SK-N-SH (cell line): ENCODE data around the gene SNX2. TPM values are rescaled to one million over a fixed set of nuclear protein-coding genes. Genes with fewer than 3 reads are reported as not detected.

Experiments
- CTCF ChIA-PET: fragments of 300-600, 350-600 bp; formaldehyde crosslinking; extraction: SDS; loops from one replicate; lab custom pipeline; 2021; lab: Yijun Ruan, JAX
- POLR2A ChIA-PET: fragments of 350-600 bp; sonication (Branson Sonifier 250); formaldehyde crosslinking; extraction: SDS; loops from one replicate; lab custom pipeline; 2020; ENCODE audit warnings: antibody characterized with exemption, inconsistent platforms; lab: Yijun Ruan, JAX
- DNase-seq: peaks from one replicate; pipeline ENCODE4 v3.0.0; 2012
- H2AFZ ChIP-seq: fragments of 200-600 bp; sonication (generic); 2 replicates; pipeline ENCODE4 v1.8.1; 2016; ENCODE audit warnings: antibody characterized with exemption, mild to moderate bottlenecking, low read depth
- H3F3A ChIP-seq: fragments of 200-600 bp; sonication (generic); replicated peaks from 2 replicates; pipeline ENCODE3; 2016; ENCODE audit warnings: antibody characterized with exemption, mild to moderate bottlenecking; ENCODE audit not compliant: insufficient read depth
- H3K27ac ChIP-seq, 2 experiments: fragments of 200-500 bp in 1 of 2; fragments of 200-600 bp in 1 of 2; sonication (Bioruptor generic) in 1 of 2; sonication (generic), shearing (Covaris generic) in 1 of 2; 2 replicates each; pipeline versions ENCODE4 v1.5.1 to v1.6.1; 2014 to 2016; ENCODE audit warnings: low read depth in 2 of 2, inconsistent platforms in 1 of 2, low read length in 1 of 2, mild to moderate bottlenecking in 1 of 2, mixed read lengths in 1 of 2
- H3K27me3 ChIP-seq: fragments of 200-600 bp; sonication (generic), shearing (Covaris generic); 2 replicates; pipeline ENCODE4 v1.6.1; 2016; ENCODE audit warnings: mixed run types; ENCODE audit not compliant: insufficient read depth
- H3K36me3 ChIP-seq, 2 experiments: fragments of 200-500 bp in 1 of 2; fragments of 200-600 bp in 1 of 2; sonication (Bioruptor generic) in 1 of 2; sonication (generic) in 1 of 2; replicated peaks in 1 of 2; 2 replicates each; pipeline versions ENCODE3 to v1.5.1; 2014 to 2016; ENCODE audit warnings: low read length in 1 of 2, mild to moderate bottlenecking in 1 of 2; ENCODE audit not compliant: insufficient read depth in 2 of 2, control insufficient read depth in 1 of 2
- H3K4me1 ChIP-seq, 2 experiments: fragments of 200-500 bp in 1 of 2; fragments of 200-600 bp in 1 of 2; sonication (Bioruptor generic) in 1 of 2; sonication (generic), shearing (Covaris generic) in 1 of 2; 2 replicates each; pipeline versions ENCODE4 v1.5.1 to v1.6.1; 2014 to 2016; ENCODE audit warnings: low read depth in 1 of 2, low read length in 1 of 2, mixed run types in 1 of 2; ENCODE audit not compliant: insufficient read depth in 2 of 2, control insufficient read depth in 1 of 2
- H3K4me2 ChIP-seq: fragments of 200-600 bp; sonication (generic), shearing (Covaris generic); 2 replicates; pipeline ENCODE4 v1.6.1; 2017; ENCODE audit warnings: mixed run types
- H3K4me3 ChIP-seq, 2 experiments: fragments of 200-500 bp in 1 of 2; fragments of 200-600 bp in 1 of 2; sonication (Bioruptor generic) in 1 of 2; sonication (generic), shearing (Covaris generic) in 1 of 2; 2 replicates each; pipeline versions ENCODE4 v1.5.1 to v1.8.1; 2014 to 2016; ENCODE audit warnings: low read depth in 2 of 2, inconsistent platforms in 1 of 2, low read length in 1 of 2, mild to moderate bottlenecking in 1 of 2, mixed read lengths in 1 of 2, moderate library complexity in 1 of 2
- H3K79me2 ChIP-seq: fragments of 200-600 bp; sonication (generic); 2 replicates; pipeline ENCODE4 v1.8.1; 2017; ENCODE audit warnings: mild to moderate bottlenecking; ENCODE audit not compliant: insufficient read depth
- H3K9ac ChIP-seq: fragments of 200-600 bp; sonication (generic); 2 replicates; pipeline ENCODE4 v1.6.1; 2017; ENCODE audit warnings: mixed run types
- H3K9me2 ChIP-seq: fragments of 200-600 bp; sonication (generic); 2 replicates; pipeline ENCODE4 v1.6.1; 2017; ENCODE audit warnings: mixed run types
- H3K9me3 ChIP-seq: fragments of 200-600 bp; sonication (generic); 2 replicates; pipeline ENCODE4 v1.6.1; 2017; ENCODE audit warnings: mixed run types, mild to moderate bottlenecking, moderate library complexity
- H4K20me1 ChIP-seq: fragments of 200-600 bp; sonication (generic); 2 replicates; pipeline ENCODE4 v1.6.1; 2017; ENCODE audit warnings: mild to moderate bottlenecking, mixed run types; ENCODE audit not compliant: insufficient read depth
- ELF1 ChIP-seq: IDR thresholded peaks from 2 replicates; pipeline ENCODE4 v1.4.0; 2012
- EP300 ChIP-seq, 2 experiments: IDR thresholded peaks; 2 replicates each; pipeline versions ENCODE4 v1.4.0 to v1.6.1; 2012; ENCODE audit warnings: borderline replicate concordance in 1 of 2, low read depth in 1 of 2, low read length in 1 of 2
- FOXJ3 ChIP-seq: sonication (generic); formaldehyde crosslinking; IDR thresholded peaks from 2 replicates; pipeline ENCODE4 v1.5.1; 2020; ENCODE audit warnings: mild to moderate bottlenecking, missing genetic modification reagents
- FOXM1 ChIP-seq: IDR thresholded peaks from 2 replicates; pipeline ENCODE4 v1.4.0; 2012; ENCODE audit warnings: low read depth, mild to moderate bottlenecking
- GABPA ChIP-seq: IDR thresholded peaks from 2 replicates; pipeline ENCODE4 v1.4.0; 2012; ENCODE audit warnings: low read depth, mild to moderate bottlenecking
- MEF2A ChIP-seq: IDR thresholded peaks from 2 replicates; pipeline ENCODE4 v1.4.0; 2012; ENCODE audit warnings: low read depth, borderline replicate concordance
- MXI1 ChIP-seq: IDR thresholded peaks from 2 replicates; pipeline ENCODE4 v1.6.1; 2012; ENCODE audit warnings: mild to moderate bottlenecking, low read depth, low read length, improper control_type of control experiment
- NFIC ChIP-seq: IDR thresholded peaks from 2 replicates; pipeline ENCODE4 v1.4.0; 2012; ENCODE audit warnings: borderline replicate concordance
- RXRA ChIP-seq: IDR thresholded peaks from 2 replicates; pipeline ENCODE4 v1.4.0; 2012; ENCODE audit warnings: low read depth, mild to moderate bottlenecking, borderline replicate concordance
- SIN3A ChIP-seq: IDR thresholded peaks from 2 replicates; pipeline ENCODE4 v1.6.1; 2012; ENCODE audit warnings: low read depth, mild to moderate bottlenecking, low read length, moderate library complexity, borderline replicate concordance
- TAF1 ChIP-seq: IDR thresholded peaks from 2 replicates; pipeline ENCODE4 v1.6.1; 2012; ENCODE audit warnings: low read depth, mild to moderate bottlenecking, low read length, moderate library complexity, borderline replicate concordance
- WGBS: methylation state at CpG from one replicate; pipeline ENCODE4 v1.1.6; 2017; ENCODE audit warnings: low lambda C conversion rate; 5-methylcytosine and 5-hydroxymethylcytosine counted together
- polyA plus RNA-seq, 3 experiments: library from polyadenylated mRNA; depleted of rRNA; stranded (reverse); fragments of >200 nt; gene quantifications; 2 replicates each; pipeline ENCODE4 v1.2.3, GENCODE V29; 2012
- TF ChIP-seq, protein P1 (sequence below): IDR thresholded peaks from 2 replicates; pipeline ENCODE4 v1.4.0; 2012; ENCODE audit warnings: low read depth
- TF ChIP-seq, protein P2 (sequence below): fragments of 150-350 bp; IDR thresholded peaks from 2 replicates; pipeline ENCODE4 v1.6.1; 2017; ENCODE audit warnings: antibody characterized with exemption, low read length, low read depth, borderline replicate concordance
- TF ChIP-seq, protein P3 (sequence below): IDR thresholded peaks from 2 replicates; pipeline ENCODE4; 2012
- TF ChIP-seq, protein P4 (sequence below): IDR thresholded peaks from 2 replicates; pipeline ENCODE4 v1.6.1; 2012; ENCODE audit warnings: mild to moderate bottlenecking, low read depth, low read length, moderate library complexity

Gene SNX2
- polyA plus RNA-seq, 1 of the 3 experiments (the other 2 are of a cell fraction) = 17.4 TPM

DNA sequence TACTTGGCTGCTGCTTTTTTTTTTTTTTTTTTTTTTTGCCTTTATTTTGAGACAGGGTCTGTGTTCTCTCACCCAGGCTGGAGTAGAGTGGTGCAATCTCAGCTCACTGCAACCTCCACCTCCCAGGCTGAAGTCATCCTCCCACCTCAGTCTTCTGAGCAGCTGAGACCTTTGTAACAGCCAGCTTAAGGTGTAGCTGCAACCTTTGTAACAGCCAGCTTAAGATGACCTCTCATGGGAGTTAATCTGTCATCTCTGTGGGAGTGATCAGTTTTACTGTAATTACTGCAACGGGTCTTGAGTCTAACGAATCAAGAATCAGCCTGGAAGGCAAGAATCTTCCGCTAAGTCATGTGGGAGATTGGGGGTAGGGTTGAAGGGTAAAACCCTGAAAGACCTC, 31.6 kb upstream of the SNX2 start:
- Histone ChIP-seq H3F3A (no peaks in the 10 kb centered on the region), H4K20me1 (no peaks in the 10 kb centered on the region), H2AFZ (no peak overlapping the region), H3K9me2 (no peaks in the 10 kb centered on the region), H3K4me3 (no peak overlapping the region), H3K9me3 (no peaks in the 10 kb centered on the region), H3K4me1 (no peaks in the 10 kb centered on the region; a peak in 1 of 4 replicates), H3K27me3 (no peaks in the 10 kb centered on the region), H3K4me2 (no peak overlapping the region), H3K27ac (no peak overlapping the region), H3K36me3 (no peaks in the 10 kb centered on the region), H3K79me2 (no peaks in the 10 kb centered on the region), H3K9ac (no peak overlapping the region)
- TF ChIP-seq, protein P1, sequence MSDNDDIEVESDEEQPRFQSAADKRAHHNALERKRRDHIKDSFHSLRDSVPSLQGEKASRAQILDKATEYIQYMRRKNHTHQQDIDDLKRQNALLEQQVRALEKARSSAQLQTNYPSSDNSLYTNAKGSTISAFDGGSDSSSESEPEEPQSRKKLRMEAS = no peak
- TF ChIP-seq NFIC (no peak), MEF2A (no peak), TAF1 (no peak), EP300 (IDR thresholded peaks at IDR 0.05; ENCODE audit: borderline replicate concordance in 1 of 2, low read depth in 1 of 2, low read length in 1 of 2) (no peak), RXRA (no peak), FOXM1 (no peak), FOXJ3 (CRISPR knock-in tag) (no peak), GABPA (no peak), SIN3A (no peak), MXI1 (no peak), ELF1 (no peak)
- TF ChIP-seq, protein P2, sequence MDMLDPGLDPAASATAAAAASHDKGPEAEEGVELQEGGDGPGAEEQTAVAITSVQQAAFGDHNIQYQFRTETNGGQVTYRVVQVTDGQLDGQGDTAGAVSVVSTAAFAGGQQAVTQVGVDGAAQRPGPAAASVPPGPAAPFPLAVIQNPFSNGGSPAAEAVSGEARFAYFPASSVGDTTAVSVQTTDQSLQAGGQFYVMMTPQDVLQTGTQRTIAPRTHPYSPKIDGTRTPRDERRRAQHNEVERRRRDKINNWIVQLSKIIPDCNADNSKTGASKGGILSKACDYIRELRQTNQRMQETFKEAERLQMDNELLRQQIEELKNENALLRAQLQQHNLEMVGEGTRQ = no peak
- TF ChIP-seq, protein P3, sequence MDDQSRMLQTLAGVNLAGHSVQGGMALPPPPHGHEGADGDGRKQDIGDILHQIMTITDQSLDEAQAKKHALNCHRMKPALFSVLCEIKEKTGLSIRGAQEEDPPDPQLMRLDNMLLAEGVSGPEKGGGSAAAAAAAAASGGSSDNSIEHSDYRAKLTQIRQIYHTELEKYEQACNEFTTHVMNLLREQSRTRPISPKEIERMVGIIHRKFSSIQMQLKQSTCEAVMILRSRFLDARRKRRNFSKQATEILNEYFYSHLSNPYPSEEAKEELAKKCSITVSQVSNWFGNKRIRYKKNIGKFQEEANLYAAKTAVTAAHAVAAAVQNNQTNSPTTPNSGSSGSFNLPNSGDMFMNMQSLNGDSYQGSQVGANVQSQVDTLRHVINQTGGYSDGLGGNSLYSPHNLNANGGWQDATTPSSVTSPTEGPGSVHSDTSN = no peak
- TF ChIP-seq, protein P4, sequence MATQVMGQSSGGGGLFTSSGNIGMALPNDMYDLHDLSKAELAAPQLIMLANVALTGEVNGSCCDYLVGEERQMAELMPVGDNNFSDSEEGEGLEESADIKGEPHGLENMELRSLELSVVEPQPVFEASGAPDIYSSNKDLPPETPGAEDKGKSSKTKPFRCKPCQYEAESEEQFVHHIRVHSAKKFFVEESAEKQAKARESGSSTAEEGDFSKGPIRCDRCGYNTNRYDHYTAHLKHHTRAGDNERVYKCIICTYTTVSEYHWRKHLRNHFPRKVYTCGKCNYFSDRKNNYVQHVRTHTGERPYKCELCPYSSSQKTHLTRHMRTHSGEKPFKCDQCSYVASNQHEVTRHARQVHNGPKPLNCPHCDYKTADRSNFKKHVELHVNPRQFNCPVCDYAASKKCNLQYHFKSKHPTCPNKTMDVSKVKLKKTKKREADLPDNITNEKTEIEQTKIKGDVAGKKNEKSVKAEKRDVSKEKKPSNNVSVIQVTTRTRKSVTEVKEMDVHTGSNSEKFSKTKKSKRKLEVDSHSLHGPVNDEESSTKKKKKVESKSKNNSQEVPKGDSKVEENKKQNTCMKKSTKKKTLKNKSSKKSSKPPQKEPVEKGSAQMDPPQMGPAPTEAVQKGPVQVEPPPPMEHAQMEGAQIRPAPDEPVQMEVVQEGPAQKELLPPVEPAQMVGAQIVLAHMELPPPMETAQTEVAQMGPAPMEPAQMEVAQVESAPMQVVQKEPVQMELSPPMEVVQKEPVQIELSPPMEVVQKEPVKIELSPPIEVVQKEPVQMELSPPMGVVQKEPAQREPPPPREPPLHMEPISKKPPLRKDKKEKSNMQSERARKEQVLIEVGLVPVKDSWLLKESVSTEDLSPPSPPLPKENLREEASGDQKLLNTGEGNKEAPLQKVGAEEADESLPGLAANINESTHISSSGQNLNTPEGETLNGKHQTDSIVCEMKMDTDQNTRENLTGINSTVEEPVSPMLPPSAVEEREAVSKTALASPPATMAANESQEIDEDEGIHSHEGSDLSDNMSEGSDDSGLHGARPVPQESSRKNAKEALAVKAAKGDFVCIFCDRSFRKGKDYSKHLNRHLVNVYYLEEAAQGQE = no peak
- ChIA-PET CTCF (no interaction called here), POLR2A (no interaction called here)
- no peak for DNase-seq
- WGBS = 52% methylated on average over 3 of the region's 3 CpGs
